ENCODE results near the gene ATP6V0A1.

- no peak for TF ChIP-seq CTCF (IDR thresholded peaks at IDR 0.05)
- no peak for TF ChIP-seq POLR2A (IDR thresholded peaks at IDR 0.05)
Measured at GRCh38 chr17:42436391-42436790, 22.3 kb upstream of the ATP6V0A1 start.

Data from suprapubic skin (tissue), 3 donors.